ENCODE results near the gene CHKB.

GRCh38 chr22:50536226-50536625 lies 46.4 kb downstream of the CHKB start:
- TF ChIP-seq, protein P1, sequence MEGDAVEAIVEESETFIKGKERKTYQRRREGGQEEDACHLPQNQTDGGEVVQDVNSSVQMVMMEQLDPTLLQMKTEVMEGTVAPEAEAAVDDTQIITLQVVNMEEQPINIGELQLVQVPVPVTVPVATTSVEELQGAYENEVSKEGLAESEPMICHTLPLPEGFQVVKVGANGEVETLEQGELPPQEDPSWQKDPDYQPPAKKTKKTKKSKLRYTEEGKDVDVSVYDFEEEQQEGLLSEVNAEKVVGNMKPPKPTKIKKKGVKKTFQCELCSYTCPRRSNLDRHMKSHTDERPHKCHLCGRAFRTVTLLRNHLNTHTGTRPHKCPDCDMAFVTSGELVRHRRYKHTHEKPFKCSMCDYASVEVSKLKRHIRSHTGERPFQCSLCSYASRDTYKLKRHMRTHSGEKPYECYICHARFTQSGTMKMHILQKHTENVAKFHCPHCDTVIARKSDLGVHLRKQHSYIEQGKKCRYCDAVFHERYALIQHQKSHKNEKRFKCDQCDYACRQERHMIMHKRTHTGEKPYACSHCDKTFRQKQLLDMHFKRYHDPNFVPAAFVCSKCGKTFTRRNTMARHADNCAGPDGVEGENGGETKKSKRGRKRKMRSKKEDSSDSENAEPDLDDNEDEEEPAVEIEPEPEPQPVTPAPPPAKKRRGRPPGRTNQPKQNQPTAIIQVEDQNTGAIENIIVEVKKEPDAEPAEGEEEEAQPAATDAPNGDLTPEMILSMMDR (IDR thresholded peaks at IDR 0.05; ENCODE audit: control extremely low read depth in 1 of 3, insufficient read depth in 1 of 3, low read depth in 1 of 3, low read length in 3 of 3) = no peak
- TF ChIP-seq CBX5 (IDR thresholded peaks at IDR 0.05; ENCODE audit: low read depth, low read length) (no peak), TBP (IDR thresholded peaks at IDR 0.05; ENCODE audit: low read depth, low read length) (no peak), TAF1 (IDR thresholded peaks at IDR 0.05; ENCODE audit: low read depth, low read length) (no peak), POLR2A (IDR thresholded peaks at IDR 0.05; ENCODE audit: control extremely low read depth in 1 of 2, low read depth in 2 of 2, low read length in 2 of 2) (no peak), CBX8 (IDR thresholded peaks at IDR 0.05; ENCODE audit: borderline replicate concordance, low read depth, low read length) (no peak), TCF12 (IDR thresholded peaks at IDR 0.05; ENCODE audit: low read depth, low read length) (no peak), CHD1 (IDR thresholded peaks at IDR 0.05; ENCODE audit: low read depth, low read length) (no peak), SAP30 (IDR thresholded peaks at IDR 0.05; ENCODE audit: insufficient read depth, insufficient replicate concordance, low read length) (no peak), CHD2 (IDR thresholded peaks at IDR 0.05; ENCODE audit: low read length) (no peak)
- TF ChIP-seq, protein P2, sequence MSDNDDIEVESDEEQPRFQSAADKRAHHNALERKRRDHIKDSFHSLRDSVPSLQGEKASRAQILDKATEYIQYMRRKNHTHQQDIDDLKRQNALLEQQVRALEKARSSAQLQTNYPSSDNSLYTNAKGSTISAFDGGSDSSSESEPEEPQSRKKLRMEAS (IDR thresholded peaks at IDR 0.05) = no peak
- TF ChIP-seq, protein P3, sequence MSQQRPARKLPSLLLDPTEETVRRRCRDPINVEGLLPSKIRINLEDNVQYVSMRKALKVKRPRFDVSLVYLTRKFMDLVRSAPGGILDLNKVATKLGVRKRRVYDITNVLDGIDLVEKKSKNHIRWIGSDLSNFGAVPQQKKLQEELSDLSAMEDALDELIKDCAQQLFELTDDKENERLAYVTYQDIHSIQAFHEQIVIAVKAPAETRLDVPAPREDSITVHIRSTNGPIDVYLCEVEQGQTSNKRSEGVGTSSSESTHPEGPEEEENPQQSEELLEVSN (IDR thresholded peaks at IDR 0.05) = no peak
- TF ChIP-seq, protein P4, sequence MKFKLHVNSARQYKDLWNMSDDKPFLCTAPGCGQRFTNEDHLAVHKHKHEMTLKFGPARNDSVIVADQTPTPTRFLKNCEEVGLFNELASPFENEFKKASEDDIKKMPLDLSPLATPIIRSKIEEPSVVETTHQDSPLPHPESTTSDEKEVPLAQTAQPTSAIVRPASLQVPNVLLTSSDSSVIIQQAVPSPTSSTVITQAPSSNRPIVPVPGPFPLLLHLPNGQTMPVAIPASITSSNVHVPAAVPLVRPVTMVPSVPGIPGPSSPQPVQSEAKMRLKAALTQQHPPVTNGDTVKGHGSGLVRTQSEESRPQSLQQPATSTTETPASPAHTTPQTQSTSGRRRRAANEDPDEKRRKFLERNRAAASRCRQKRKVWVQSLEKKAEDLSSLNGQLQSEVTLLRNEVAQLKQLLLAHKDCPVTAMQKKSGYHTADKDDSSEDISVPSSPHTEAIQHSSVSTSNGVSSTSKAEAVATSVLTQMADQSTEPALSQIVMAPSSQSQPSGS (IDR thresholded peaks at IDR 0.05; ENCODE audit: low read length) = no peak
